CMK (cell line): ENCODE results near the gene STXBP4.

Source experiments
- DNase-seq: peaks from one replicate; pipeline ENCODE4 v3.0.0-alpha.2; 2010; ENCODE audit warnings: low read depth

Gene STXBP4

DNA sequence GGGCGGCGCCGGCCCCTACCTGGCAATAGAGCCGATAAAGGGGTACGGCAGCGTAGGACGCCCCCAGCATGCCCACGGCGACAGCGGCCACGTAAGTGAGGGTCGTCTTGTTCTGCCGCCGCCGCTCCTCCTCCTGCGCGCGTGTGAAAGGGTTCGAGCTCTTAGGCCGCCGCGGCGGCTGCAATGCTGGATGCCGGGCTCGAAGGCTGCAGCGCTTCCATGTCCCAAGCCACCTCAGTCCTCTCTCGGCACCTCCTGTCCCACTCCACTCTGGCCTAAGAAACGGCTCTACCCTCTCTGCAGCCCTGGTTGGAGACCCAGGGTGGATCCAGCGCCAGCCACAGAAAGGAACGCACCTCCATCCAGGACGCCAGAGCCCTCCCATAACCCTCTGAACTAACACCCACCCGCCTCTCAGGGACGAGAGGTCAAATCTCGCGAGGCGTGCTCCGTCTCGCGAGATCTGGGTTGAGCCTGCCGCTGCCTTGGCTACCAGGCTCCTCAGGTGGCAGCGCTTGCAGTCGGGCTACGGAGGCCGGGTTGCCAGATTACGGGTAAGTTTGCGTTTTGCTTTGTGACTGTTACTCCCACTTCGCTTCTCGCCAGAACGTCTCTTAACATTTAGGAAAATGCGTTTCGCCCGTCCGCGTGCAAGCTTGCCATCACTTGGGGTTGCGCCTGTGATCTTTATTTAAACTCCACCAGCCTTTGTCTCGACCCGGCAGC lies at the start of gene STXBP4, which contains the start of gene COX11:
STXBP4 (plus strand) TSS at position 504 of the 726 bp plus-strand sequence. CDS start 17,455 bp downstream, outside the sequence.
COX11 (minus strand) TSS at position 393 of the 726 bp plus-strand sequence; CDS start at position 385, 8 bp downstream.
- peak; percentile 97 for DNase-seq

DNA sequence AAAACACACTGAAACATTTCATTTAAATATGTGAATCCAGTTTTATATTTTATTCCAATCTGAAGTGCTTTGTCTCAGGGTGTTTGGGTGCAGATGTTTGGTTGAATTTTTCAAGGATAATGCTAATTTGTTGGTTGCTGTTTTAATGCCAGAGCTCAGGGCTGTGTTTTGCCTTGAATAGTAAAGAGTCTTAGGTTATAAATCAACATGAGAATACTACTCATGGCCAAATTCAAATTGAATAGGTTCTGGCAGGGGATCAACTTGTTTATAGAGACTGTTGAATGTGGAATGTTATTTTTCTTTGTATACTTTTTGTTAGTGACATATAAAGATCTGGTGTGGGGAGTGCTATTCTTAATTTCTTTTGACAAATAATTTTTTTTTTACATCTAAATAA lies 49.1 kb upstream of the STXBP4 start:
- DNase-seq: no peak

DNA sequence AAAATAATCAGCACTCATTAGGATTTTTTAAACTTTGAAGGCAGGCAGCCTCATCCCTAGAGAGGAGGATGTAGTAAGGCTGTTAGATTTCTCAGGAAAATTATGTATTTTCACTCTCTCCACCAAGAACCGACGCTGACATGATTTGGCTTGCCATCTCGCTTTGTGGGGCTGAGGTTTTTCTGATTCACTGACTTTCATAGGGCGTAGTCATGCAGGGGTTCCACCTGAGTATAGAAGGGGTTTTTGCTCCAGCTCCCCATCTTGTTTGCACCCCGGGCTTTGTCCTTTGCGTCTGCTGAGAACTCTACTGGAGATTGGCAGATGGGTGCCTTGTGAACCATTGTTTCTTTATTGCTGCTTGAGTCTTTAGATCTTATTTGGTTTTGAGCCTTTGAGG lies 47.7 kb upstream of the STXBP4 start:
- no peak for DNase-seq

- DNase-seq: no peak
These were observed 44.2 kb upstream of the STXBP4 start for GRCh38 chr17:54924405-54924804.

GRCh38 chr17:54927525-54927924 lies 41.0 kb upstream of the STXBP4 start:
- no peak for DNase-seq

GRCh38 chr17:54932711-54933110 lies 35.9 kb upstream of the STXBP4 start:
- no peak for DNase-seq

DNA sequence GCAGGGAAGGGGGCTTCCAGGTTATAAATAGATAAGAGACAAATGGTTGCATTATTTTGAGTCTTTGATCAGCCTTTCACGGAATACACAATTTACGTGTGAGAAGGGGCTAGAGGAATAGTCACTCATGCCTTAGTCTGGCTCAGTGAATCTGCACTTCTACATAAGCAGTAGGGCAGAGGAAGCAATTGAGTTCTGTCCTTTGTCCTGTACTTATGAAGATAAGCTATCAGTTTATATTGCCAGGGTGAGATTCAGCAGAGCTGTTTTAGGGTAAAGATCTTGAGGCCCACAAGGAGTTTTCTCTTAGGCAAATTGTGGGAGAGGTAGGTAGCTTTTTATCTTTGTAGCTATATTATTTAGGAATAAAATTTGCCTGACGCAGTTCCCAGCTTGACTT lies 34.6 kb upstream of the STXBP4 start:
- peak; percentile 3 for DNase-seq

DNA sequence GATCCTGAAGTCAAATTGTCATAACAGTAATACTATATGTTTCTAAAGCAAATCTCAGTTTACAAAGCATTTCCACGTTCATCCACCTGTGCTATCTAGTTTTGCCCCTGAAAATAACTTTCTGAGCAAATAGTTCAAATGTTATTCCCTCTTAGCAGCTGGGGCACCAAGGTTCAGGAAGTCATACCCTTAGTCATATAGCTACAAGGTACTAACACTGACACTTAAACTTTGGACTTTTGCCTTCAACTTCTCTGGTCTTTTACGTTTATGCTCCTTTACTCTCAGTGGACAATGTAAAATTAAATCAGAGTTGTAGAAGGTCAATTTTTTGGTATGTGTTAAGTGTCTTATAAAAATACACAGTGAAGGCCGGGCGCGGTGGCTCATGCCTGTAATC lies 33.1 kb upstream of the STXBP4 start:
- DNase-seq: no peak

DNA sequence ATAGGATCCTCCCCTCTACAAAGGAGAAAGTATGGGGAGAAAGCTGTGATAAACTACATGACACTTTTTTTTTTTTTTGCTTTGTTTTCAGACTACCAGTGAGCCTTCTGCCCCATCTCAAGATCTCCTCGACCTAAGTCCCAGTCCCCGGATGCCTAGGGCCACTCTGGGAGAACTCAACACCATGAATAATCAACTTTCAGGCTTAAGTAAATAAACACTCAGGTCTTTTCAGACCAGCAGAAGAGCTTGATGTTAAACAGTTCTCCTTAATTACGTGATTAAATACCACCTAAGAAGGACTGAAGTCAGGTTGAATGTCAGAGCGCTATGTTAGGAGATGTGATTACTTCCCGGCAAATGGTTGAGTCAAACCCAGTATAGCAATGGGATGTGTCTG lies 31.5 kb upstream of the STXBP4 start:
- no peak for DNase-seq

- no peak for DNase-seq
These were observed 31.1 kb upstream of the STXBP4 start for GRCh38 chr17:54937426-54937825.

DNA sequence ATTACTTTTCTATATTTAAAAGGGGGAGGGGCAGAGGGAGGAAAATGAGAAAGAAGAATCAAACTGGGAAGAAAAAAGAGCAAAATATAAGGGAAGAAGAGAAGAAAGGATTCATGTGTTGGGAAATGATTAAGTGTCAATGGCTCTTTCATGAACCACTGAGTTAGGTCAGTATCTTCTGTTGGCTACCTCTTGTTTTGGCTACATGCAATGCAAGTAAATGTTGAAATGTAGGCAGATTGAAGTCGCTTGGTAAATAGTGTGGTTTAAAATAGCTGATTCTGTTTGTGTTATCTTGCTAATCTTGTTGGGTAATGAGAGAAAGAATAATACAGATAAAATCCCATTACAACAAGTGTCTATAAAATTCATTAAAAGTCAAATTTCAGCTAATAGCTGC lies 27.3 kb upstream of the STXBP4 start:
- no peak for DNase-seq

DNA sequence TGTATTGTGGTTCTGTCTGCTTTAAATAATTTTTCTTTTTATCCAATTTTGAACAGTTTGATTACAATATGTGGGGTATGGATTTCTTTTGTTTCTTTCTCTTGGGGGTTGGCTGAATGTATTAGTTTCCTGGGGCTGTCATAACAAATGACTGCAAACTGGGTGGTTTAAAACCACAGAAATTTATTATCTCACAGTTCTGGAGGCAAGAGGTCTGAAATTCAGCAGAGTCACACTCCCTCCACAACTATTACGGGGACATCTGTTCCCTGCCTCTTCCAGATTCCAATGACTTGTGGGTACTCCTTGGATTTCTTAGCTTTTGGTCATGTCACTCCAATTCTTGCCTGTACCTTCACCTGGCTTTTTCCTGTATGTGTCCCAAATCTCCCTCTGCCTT lies 23.8 kb upstream of the STXBP4 start:
- DNase-seq: no peak

DNA sequence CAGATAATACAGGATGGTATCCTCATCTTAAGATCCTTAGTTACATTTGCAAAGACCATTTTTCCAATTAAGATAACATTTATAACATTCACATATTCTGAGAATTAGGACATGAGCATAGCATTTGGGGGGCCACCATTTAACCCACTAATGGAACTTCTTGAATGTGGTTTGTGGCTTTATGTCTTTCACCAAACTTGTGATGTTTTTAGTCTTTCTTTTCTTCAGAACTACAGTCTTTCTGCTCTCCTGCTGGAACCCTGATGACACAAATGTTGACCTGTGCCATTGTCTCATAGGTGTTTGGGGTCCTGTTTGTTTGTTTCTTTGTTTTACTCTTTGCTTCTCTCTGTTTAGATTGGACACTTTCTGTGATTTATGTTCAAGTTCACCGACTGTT lies 23.3 kb upstream of the STXBP4 start:
- no peak for DNase-seq

GRCh38 chr17:54945671-54946070 lies 22.9 kb upstream of the STXBP4 start:
- no peak for DNase-seq

DNA sequence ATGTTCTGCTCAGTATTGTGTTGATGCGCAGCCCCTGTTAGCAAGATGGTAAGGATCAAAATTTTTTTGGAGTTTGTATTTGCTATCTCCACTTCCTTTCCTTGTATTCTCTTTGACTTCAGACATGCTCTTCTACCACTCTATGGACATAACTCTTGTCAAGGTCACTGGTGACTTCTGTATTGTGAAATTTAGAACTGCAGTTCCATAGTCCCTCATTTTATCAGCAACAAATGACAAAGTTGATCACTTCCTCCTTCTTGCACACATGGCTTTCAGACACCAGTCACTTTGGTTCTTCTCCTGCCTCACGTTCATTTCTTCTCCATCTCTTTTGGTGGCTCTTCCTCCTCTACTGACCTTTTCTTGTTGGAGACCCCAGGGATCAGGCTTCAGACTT lies 21.2 kb upstream of the STXBP4 start:
- no peak for DNase-seq

DNA sequence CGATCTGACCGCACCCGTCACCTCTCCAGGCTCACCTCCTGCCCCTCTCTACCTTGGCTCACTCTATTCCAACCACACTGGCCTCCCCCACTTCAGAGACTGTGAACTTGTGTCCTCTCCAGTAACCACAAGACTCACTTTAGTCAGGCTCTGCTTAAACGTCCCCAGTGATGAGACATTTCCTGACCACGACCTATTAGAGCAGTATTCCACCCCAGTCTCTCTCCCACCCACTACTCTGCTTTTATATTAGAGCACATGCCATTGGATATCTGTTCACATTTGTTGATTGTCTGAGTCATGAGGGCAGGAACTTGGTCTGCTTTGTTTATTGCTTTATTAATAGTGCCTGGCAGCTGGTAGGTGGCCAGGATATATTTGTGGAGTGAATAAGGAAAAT lies 20.2 kb upstream of the STXBP4 start:
- no peak for DNase-seq

DNA sequence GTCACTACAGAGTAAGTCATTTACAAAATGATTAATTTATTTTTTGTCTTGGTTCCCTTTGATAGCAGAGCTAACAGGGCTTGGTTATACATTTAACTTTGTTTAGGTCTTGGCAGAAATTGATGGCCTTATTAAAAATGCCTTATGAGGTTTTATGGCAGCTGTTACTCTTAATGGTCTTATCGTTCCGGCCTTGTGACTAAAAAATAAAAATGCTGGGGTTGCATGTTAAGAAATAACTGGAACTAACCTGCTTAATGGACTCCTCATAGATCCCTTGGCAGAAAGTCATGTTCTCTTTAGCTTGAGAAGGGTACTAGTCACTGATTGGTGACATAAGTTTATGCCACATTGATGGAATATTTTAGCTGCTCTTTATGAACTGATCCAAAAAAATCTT lies 18.4 kb upstream of the STXBP4 start:
- no peak for DNase-seq

DNA sequence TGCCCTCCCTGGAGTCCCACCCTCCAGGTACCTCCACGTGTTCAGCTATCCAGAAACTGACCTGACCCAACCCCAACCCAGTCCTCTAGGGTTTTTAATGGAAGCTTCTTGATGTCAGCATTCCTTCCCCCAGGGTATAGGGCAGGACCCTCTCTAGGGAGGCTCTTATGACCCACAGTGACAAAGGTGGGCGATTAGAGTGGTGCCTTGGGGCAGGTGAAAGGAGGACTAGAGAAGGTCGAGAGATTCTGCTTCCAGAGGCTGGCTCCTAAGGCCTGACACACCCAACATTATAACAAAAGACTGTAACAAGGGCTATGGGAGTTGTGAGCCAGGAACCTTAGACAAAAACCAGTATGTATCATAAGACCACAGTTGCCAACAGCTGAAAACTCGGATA lies 17.3 kb upstream of the STXBP4 start:
- no peak for DNase-seq

GRCh38 chr17:54956791-54957190 lies 11.8 kb upstream of the STXBP4 start:
- DNase-seq: no peak

DNA sequence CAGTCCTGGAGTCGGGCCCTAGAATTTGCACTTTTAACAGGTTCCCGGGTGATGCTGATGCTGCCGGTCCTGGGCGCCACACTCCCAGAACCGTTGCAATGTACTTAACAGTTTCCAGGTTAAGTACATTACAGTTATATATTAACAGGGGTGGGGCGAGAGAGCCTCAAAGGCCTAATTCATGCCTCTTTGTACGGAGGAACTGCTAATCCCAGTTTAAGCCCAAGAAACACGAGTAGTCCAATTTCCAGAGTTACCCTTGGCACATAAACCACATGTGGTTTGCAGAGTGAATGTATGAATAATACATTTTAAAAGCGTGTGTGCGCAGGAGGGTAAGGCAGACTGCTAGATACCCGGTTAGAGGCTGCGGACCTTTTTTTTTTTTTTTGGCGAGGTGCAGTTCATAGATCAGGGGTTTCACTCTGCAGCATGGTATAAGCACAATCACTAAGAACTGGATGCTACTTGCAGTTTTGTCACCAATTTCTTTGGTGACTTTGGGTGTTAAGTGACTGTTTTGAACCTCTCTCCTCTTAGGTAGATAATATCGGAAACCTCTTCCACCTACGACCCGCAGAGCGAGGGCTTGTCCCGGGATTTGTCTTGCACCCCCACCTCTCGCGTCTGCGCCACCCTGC lies 824 bp upstream of the STXBP4 start:
- no peak for DNase-seq

- no peak for DNase-seq
These were observed 395 bp downstream of the STXBP4 start for GRCh38 chr17:54968988-54969332.

DNA sequence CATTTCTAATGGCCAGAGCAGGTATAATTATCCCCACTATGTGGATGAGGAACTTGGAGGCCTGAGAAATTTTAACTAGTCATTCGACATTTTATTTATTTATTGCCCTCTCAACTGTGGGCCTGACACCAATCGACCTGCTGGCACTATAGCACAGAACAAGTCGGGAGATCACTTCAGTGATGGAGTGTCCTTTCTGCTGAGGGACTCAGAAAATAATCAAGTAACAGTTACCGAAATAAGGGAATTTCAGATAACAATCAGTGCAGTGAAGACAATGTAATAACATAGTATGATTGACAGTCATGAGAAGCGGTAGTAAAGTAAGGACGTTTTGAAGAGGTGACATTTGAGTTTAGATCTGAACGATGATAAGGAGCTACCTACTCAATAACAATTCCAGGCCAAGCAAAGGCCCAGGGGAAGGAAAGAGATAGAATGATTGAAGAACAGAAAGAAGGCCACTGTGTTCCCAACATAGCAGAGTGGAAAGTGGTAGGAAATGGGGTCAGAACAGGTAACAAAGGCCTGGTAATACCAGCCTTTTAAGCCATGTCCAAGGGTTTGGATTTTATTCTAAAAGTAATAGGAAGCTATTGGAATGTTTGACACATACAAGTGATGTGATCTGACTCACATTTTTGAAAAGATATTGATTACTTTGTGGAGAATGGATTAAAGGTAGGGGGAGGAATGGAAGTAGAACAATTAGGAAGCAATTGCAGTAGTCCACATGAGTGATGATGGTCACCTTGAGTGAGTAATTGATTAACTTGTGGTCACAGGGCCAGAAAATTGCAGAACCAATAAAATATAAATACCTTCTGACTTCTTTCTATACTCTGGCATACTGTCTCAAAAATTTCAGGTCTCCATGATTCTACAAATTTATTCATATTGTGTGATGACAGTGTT lies 1.4 kb downstream of the STXBP4 start:
- DNase-seq: no peak

DNA sequence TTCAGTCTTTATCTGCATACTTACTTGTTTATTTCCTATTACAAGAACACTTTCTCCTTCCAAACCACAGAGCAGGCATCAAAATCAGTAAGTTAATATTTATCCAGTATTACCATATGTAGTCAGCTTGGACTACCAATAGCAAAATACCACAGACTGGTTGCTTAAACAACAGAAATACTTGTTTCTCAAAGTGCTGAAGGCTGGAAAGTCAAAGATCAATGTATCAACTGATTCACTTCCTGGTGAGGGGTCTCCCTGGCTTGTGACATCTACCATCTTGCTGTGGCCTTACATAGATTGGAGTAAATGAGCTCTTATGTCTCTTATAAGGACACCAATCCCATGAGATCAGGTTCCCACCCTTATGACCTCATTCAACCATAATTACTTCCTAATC lies 2.6 kb downstream of the STXBP4 start:
- DNase-seq: no peak
